Duodenal mucosa (tissue), 2 donors: ENCODE results near the gene FURIN.
"Not testable (repeated sequence)": the region's sequence is repeated elsewhere in the genome, so short reads cannot be mapped to it uniquely, and the experiment has no call there.

Source experiments
- H3K27ac ChIP-seq: one replicate; pipeline ENCODE4 v1.7.0; 2013; ENCODE audit warnings: low read depth, low read length
- H3K27me3 ChIP-seq, 2 donors: one replicate each; pipeline ENCODE4 v1.7.0; 2013; ENCODE audit warnings: low read length in 2 of 2, control low read depth in 1 of 2; ENCODE audit not compliant: insufficient read depth in 2 of 2, control insufficient read depth in 1 of 2
- H3K36me3 ChIP-seq, 2 donors: one replicate each; pipeline ENCODE4 v1.7.0; 2013; ENCODE audit warnings: low read length in 2 of 2, control low read depth in 1 of 2; ENCODE audit not compliant: insufficient read depth in 2 of 2, control insufficient read depth in 1 of 2
- H3K4me1 ChIP-seq, 2 donors: one replicate each; pipeline ENCODE4 v1.7.0; 2013; ENCODE audit warnings: low read length in 2 of 2, control low read depth in 1 of 2; ENCODE audit not compliant: insufficient read depth in 2 of 2, control insufficient read depth in 1 of 2
- H3K4me3 ChIP-seq, 2 donors: one replicate each; pipeline ENCODE4 v1.7.0; 2013; ENCODE audit warnings: low read length in 2 of 2, low read depth in 1 of 2
- H3K9ac ChIP-seq, 2 donors: one replicate each; pipeline ENCODE4 v1.7.0; 2013; ENCODE audit warnings: low read length in 2 of 2, low read depth in 1 of 2
- H3K9me3 ChIP-seq, 2 donors: one replicate each; pipeline ENCODE4 v1.7.0; 2013; ENCODE audit warnings: low read length in 2 of 2, control low read depth in 1 of 2; ENCODE audit not compliant: control insufficient read depth in 1 of 2

FURIN gene

GRCh38 chr15:90840954-90841353 is 27.4 kb upstream of the FURIN start:
- Histone ChIP-seq H3K4me1 (peaks cover 22 to 33% of the 10 kb centered on the region in 2 donors), H3K27ac (no peak overlapping the region), H3K9ac (peak overlapping the region in 1 of 2 donors; percentile 60), H3K36me3 (no peaks in the 10 kb centered on the region), H3K4me3 (peak overlapping the region in 1 of 2 donors; percentile 65), H3K27me3 (no peaks in the 10 kb centered on the region), H3K9me3 (no peaks in the 10 kb centered on the region)

- Histone ChIP-seq H3K27ac (no peak overlapping the region), H3K27me3 (no peaks in the 10 kb centered on the region)
Observed at GRCh38 chr15:90844696-90845095, 23.7 kb upstream of the FURIN start.

DNA sequence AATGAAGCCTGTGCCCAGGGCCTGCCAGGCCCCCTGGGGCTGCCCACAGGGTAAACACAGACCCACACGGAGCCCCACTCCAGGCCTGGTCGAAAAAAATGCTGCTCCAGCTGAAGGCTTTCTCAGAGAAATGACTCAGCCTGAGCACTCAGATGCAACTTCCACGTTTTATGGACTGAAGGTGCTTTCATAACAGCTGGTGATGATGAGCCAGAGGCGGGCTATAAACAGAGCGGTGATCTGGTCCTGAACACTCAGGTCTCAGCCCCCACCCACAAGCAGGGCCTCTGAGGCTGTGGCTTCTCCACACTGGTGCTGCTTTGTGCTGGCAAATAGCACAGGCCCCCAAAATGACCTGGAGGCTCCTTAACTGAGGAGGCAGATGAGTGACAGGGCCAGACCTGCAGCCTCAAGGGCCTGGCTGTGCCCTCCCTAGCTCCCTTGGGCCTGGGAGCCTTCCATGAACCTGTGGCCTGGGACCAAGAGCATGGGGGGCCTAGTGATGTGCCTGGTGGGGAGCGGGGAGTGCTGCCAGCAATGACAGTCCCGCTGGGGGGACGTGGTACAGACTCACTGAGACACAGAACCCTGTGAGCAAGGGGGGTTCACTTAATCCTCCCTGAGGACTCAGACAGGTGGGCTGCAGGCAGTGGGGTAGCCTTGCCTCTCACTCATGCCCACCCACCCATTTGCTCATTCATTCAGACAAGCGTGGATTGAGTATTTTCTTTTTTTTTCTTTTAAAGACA is 23.0 kb upstream of the FURIN start:
- H3K4me3 ChIP-seq, result no peak overlapping the region
- no peaks in the 10 kb centered on the region for H3K36me3 ChIP-seq
- no peaks in the 10 kb centered on the region for H3K27me3 ChIP-seq
- H3K9me3 ChIP-seq, result no peaks in the 10 kb centered on the region
- no peak overlapping the region for H3K27ac ChIP-seq
- peaks cover 6 to 7% of the 10 kb centered on the region in 2 donors for H3K4me1 ChIP-seq
- no peak overlapping the region for H3K9ac ChIP-seq

More at GRCh38 chr15:90844696-90845095, 23.7 kb upstream of the FURIN start:
- H3K9ac ChIP-seq, result no peak overlapping the region
- H3K4me1 ChIP-seq, result peaks cover 9 to 13% of the 10 kb centered on the region in 2 donors
- no peaks in the 10 kb centered on the region for H3K36me3 ChIP-seq
- no peak overlapping the region for H3K4me3 ChIP-seq
- H3K9me3 ChIP-seq, result no peaks in the 10 kb centered on the region

GRCh38 chr15:90849424-90849823 is 19.0 kb upstream of the FURIN start:
- not testable (repeated sequence) for H3K4me3 ChIP-seq, H3K27ac ChIP-seq, H3K9me3 ChIP-seq, H3K36me3 ChIP-seq, H3K4me1 ChIP-seq, H3K27me3 ChIP-seq, H3K9ac ChIP-seq

GRCh38 chr15:90851114-90851513 is 17.3 kb upstream of the FURIN start:
- H3K9me3 ChIP-seq, result no peaks in the 10 kb centered on the region
- H3K4me3 ChIP-seq, result no peak overlapping the region
- H3K4me1 ChIP-seq, result peaks cover 5 to 8% of the 10 kb centered on the region in 2 donors
- peaks cover 0 to 4% of the 10 kb centered on the region in 2 donors for H3K27me3 ChIP-seq
- H3K36me3 ChIP-seq, result peaks cover 0 to 5% of the 10 kb centered on the region in 2 donors
- H3K27ac ChIP-seq, result no peak overlapping the region
- H3K9ac ChIP-seq, result no peak overlapping the region

DNA sequence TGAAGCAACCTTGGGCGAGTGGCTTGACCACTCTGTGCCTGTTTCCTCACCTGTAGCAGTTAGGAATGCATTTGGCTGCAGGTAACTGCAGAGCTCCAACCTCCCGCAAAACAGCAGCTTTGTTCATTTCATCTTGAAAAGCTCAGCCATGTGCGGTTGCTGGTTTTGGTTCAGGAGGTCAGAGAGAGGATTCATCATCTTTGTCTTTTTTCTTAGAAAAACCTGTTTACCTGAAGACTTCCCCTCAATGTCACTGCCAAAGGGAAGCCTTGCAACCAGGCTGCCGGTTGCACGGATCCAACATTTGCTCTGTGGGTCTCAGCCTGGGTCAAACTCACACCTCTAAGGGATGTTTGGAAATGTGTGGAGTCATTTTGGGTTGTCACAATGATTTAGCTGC is 16.4 kb upstream of the FURIN start:
- Histone ChIP-seq H3K4me1 (peaks cover 5 to 14% of the 10 kb centered on the region in 2 donors), H3K27ac (no peak overlapping the region), H3K4me3 (no peak overlapping the region), H3K9ac (no peak overlapping the region), H3K36me3 (peaks cover 0 to 5% of the 10 kb centered on the region in 2 donors), H3K9me3 (no peaks in the 10 kb centered on the region), H3K27me3 (peaks cover 0 to 4% of the 10 kb centered on the region in 2 donors)

DNA sequence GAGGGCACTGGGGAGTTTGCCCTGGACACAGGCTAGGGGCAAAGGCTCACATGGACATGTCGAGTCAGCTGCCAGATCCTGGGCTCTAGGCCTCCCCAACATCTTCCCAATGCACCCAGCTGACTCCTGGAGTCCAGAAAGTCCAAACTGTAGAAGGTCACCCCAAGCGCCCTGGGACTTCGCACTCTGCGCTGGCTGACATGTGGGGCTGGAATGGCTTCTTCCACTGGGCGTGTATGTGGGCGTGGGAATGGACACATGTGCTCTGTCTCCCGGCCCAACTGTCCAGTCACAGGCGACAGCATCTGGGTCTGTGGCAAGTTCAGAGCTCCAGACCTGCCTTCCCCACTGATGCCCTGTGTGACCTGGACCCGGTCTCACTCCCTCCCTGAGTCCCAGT is 13.2 kb upstream of the FURIN start:
- H3K9me3 ChIP-seq, result no peaks in the 10 kb centered on the region
- H3K4me3 ChIP-seq, result no peak overlapping the region
- peaks cover 0 to 5% of the 10 kb centered on the region in 2 donors for H3K36me3 ChIP-seq
- H3K9ac ChIP-seq, result no peak overlapping the region
- H3K27me3 ChIP-seq, result peaks cover 0 to 4% of the 10 kb centered on the region in 2 donors
- no peak overlapping the region for H3K27ac ChIP-seq
- H3K4me1 ChIP-seq, result peaks cover 17 to 19% of the 10 kb centered on the region in 2 donors

GRCh38 chr15:90857337-90857736 is 11.1 kb upstream of the FURIN start:
- H3K4me1 ChIP-seq, result peaks cover 16 to 19% of the 10 kb centered on the region in 2 donors
- no peak overlapping the region for H3K9ac ChIP-seq

GRCh38 chr15:90857883-90858443 is 10.4 kb upstream of the FURIN start:
- no peak overlapping the region for H3K27ac ChIP-seq
- peaks cover 0 to 4% of the 10 kb centered on the region in 2 donors for H3K27me3 ChIP-seq
- no peak overlapping the region for H3K4me3 ChIP-seq
- no peak overlapping the region for H3K9ac ChIP-seq
- no peaks in the 10 kb centered on the region for H3K9me3 ChIP-seq
- no peaks in the 10 kb centered on the region for H3K36me3 ChIP-seq
- H3K4me1 ChIP-seq, result peaks cover 13 to 19% of the 10 kb centered on the region in 2 donors

More at GRCh38 chr15:90857337-90857736, 11.1 kb upstream of the FURIN start:
- no peak overlapping the region for H3K4me3 ChIP-seq
- H3K36me3 ChIP-seq, result no peaks in the 10 kb centered on the region
- H3K9me3 ChIP-seq, result no peaks in the 10 kb centered on the region
- peaks cover 0 to 4% of the 10 kb centered on the region in 2 donors for H3K27me3 ChIP-seq
- H3K27ac ChIP-seq, result no peak overlapping the region

DNA sequence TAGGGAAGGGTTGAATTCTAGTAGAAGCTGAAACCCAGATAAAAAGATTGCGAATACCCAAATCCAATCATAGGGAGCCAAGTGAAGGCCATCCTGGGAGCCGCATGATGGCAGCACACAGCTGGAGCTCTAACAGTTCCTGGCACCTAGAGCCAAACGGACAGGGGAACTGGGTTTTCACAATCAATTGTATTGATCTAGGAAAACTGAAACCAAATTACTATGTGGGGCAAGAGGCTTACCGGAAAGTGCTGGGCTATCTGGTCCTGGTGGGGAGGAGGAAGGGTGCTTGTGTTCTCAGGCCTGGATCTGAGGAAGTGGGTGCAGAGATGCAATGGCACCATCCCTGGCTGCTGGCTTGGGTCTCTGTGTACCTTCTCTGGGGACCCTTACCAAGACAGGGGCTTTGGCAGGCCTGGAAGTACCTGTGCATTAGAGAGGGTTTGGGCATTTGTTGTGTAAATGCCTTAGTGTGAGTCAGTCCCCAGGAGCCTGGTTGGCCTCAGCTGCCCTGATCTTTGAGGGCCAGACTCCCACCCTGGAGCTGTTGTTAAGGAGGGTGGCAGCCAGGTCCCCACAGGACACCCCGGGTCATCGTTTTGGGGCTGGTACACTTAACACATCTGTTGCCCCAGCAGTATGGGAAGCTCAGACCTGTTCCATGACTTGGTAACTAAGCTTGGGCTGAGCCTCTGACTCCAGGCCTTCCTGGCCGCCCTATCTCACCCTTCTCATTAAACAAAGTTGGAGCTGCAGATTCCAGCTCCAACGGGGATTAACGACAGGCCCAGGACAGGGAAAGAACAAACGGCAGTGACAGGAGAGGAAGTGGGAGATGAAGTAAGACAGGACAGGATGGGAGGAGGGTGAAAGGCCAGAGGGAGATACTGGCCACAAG is 8.9 kb upstream of the FURIN start:
- H3K36me3 ChIP-seq, result no peaks in the 10 kb centered on the region
- no peaks in the 10 kb centered on the region for H3K9me3 ChIP-seq
- no peak overlapping the region for H3K9ac ChIP-seq
- H3K4me3 ChIP-seq, result no peak overlapping the region
- H3K27ac ChIP-seq, result no peak overlapping the region
- H3K4me1 ChIP-seq, result peaks cover 13 to 19% of the 10 kb centered on the region in 2 donors
- H3K27me3 ChIP-seq, result peaks cover 0 to 4% of the 10 kb centered on the region in 2 donors
